GM15510 (cell line): ENCODE measurements around the gene ARHGEF17.

Experiments used
- POLR2A ChIP-seq: IDR thresholded peaks from 3 replicates; pipeline ENCODE4 v1.6.1; 2011; ENCODE audit warnings: borderline replicate concordance; ENCODE audit not compliant: insufficient read length; ENCODE audit errors: extremely low read depth

Gene ARHGEF17

GRCh38 chr11:73409431-73409830, 101.4 kb downstream of the ARHGEF17 start:
- no peak for TF ChIP-seq POLR2A

GRCh38 chr11:73410627-73411026, 102.6 kb downstream of the ARHGEF17 start:
- no peak for TF ChIP-seq POLR2A

- TF ChIP-seq POLR2A = no peak
These were observed 103.0 kb downstream of the ARHGEF17 start for GRCh38 chr11:73411031-73411430.

GRCh38 chr11:73412308-73412707, 104.2 kb downstream of the ARHGEF17 start:
- no peak for TF ChIP-seq POLR2A

- no peak for TF ChIP-seq POLR2A
These were observed 105.2 kb downstream of the ARHGEF17 start for GRCh38 chr11:73413256-73413655.

GRCh38 chr11:73414977-73415651, 107.0 kb downstream of the ARHGEF17 start:
- no peak for TF ChIP-seq POLR2A

- TF ChIP-seq POLR2A = no peak
These were observed 108.0 kb downstream of the ARHGEF17 start for GRCh38 chr11:73415854-73416615.

GRCh38 chr11:73416786-73417185, 108.7 kb downstream of the ARHGEF17 start:
- no peak for TF ChIP-seq POLR2A
